Karpas-422 (cell line): ENCODE measurements around the gene LUZP2. TPM values are rescaled to one million over a fixed set of nuclear protein-coding genes. Genes with fewer than 3 reads are reported as not detected.
"Not testable (repeated sequence)": the region's sequence is repeated elsewhere in the genome, so short reads cannot be mapped to it uniquely, and the experiment has no call there.

ENCODE experiments used
- DNase-seq: peaks from one replicate; pipeline ENCODE4 v3.0.0-alpha.2; 2015
- H2AFZ ChIP-seq: fragments of 200-600 bp; sonication (generic); 2 replicates; pipeline ENCODE4 v1.6.1; 2014; ENCODE audit warnings: antibody characterized with exemption, low read length, mixed read lengths
- H3K27ac ChIP-seq: fragments of 200-600 bp; sonication (generic); 2 replicates; pipeline ENCODE4 v1.5.1; 2014; ENCODE audit warnings: mild to moderate bottlenecking, low read length, moderate library complexity
- H3K27me3 ChIP-seq: fragments of 200-600 bp; sonication (generic); 2 replicates; pipeline ENCODE4 v1.6.1; 2014; ENCODE audit warnings: low read length, mixed read lengths
- H3K36me3 ChIP-seq: fragments of 200-600 bp; sonication (generic); 2 replicates; pipeline ENCODE4 v1.6.1; 2014; ENCODE audit warnings: low read length, mixed read lengths; ENCODE audit not compliant: insufficient read depth
- H3K4me1 ChIP-seq: fragments of 200-600 bp; sonication (generic); 2 replicates; pipeline ENCODE4 v1.6.1; 2014; ENCODE audit warnings: mild to moderate bottlenecking, low read length, mixed read lengths
- H3K4me2 ChIP-seq: fragments of 200-600 bp; sonication (generic); 2 replicates; pipeline ENCODE4 v1.6.1; 2014; ENCODE audit warnings: low read length, low read depth, mild to moderate bottlenecking; ENCODE audit not compliant: poor library complexity, severe bottlenecking
- H3K4me3 ChIP-seq: fragments of 200-600 bp; sonication (generic); 2 replicates; pipeline ENCODE4 v1.5.1; 2014; ENCODE audit warnings: mild to moderate bottlenecking, antibody characterized with exemption, low read length, mixed read lengths
- H3K79me2 ChIP-seq: fragments of 200-600 bp; sonication (generic); 2 replicates; pipeline ENCODE4 v1.6.1; 2014; ENCODE audit warnings: mild to moderate bottlenecking, low read length, mixed read lengths
- H3K9ac ChIP-seq: fragments of 200-600 bp; sonication (generic); 2 replicates; pipeline ENCODE4 v1.6.0; 2014; ENCODE audit warnings: low read length
- H3K9me2 ChIP-seq: fragments of 200-600 bp; sonication (generic), shearing (Covaris generic); replicated peaks from 2 replicates; pipeline ENCODE4 v1.6.0; 2014; ENCODE audit warnings: mild to moderate bottlenecking, low read length, moderate library complexity; ENCODE audit not compliant: insufficient read depth
- H3K9me3 ChIP-seq: fragments of 300-700, 200-600 bp; sonication (generic); 2 replicates; pipeline ENCODE4 v1.6.1; 2014; ENCODE audit warnings: low read length, mixed read lengths
- H4K20me1 ChIP-seq: fragments of 200-600 bp; sonication (generic); 2 replicates; pipeline ENCODE4 v1.6.1; 2014; ENCODE audit warnings: mild to moderate bottlenecking, antibody characterized with exemption, low read length, low read depth; ENCODE audit not compliant: insufficient read depth
- total RNA-seq: library from RNA; depleted of rRNA; stranded (reverse); fragments of >200 nt; shearing (Covaris generic); gene quantifications from 2 replicates; pipeline ENCODE4 v1.2.3, GENCODE V29; 2014; ENCODE audit warnings: low replicate concordance

Gene LUZP2
- total RNA-seq, 1 experiment from 2014 or later = not detected

- H3K27me3 ChIP-seq = no peaks in the 10 kb centered on the region
- H3K4me2 ChIP-seq = no peak overlapping the region
- no peak overlapping the region for H2AFZ ChIP-seq
- H3K4me1 ChIP-seq = no peaks in the 10 kb centered on the region
- no peak for DNase-seq
- no peak overlapping the region for H3K9ac ChIP-seq
- no peaks in the 10 kb centered on the region for H4K20me1 ChIP-seq
- no peaks in the 10 kb centered on the region for H3K9me2 ChIP-seq
- no peak overlapping the region for H3K27ac ChIP-seq
- H3K9me3 ChIP-seq = no peaks in the 10 kb centered on the region; the same call in 1 of the 2 replicates
- no peaks in the 10 kb centered on the region for H3K36me3 ChIP-seq
- H3K4me3 ChIP-seq = no peak overlapping the region
- no peaks in the 10 kb centered on the region for H3K79me2 ChIP-seq
These were observed 388.8 kb downstream of the LUZP2 start for GRCh38 chr11:24885580-24886173.

- Histone ChIP-seq H3K9ac (no peak overlapping the region), H3K79me2 (no peaks in the 10 kb centered on the region), H3K4me1 (no peaks in the 10 kb centered on the region), H3K9me3 (no peaks in the 10 kb centered on the region; the same call in 1 of the 2 replicates), H3K27ac (no peak overlapping the region), H4K20me1 (no peaks in the 10 kb centered on the region), H3K9me2 (no peaks in the 10 kb centered on the region), H3K4me3 (no peak overlapping the region), H2AFZ (no peak overlapping the region), H3K36me3 (no peaks in the 10 kb centered on the region), H3K4me2 (no peak overlapping the region), H3K27me3 (no peaks in the 10 kb centered on the region)
- no peak for DNase-seq
These were observed 390.2 kb downstream of the LUZP2 start for GRCh38 chr11:24886880-24887619.

DNA sequence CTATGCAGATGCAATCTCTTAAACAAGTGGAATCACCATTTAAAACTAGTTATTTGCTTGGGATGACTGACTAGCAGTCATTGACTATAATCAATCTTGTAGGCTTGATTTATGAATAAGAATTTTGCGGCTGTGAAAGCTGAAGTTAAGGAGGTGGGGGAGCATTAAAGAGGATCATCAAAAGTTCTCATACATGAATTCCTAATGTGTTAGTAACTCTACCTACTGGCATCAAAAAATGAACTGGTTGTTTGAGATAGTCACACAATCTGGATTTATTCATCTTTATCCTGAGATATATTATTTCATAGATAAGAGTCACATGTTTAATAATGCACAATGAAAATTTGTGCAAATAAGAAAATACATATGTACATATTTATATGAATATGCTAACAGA is 393.6 kb downstream of the LUZP2 start:
- DNase-seq = no peak

GRCh38 chr11:24891845-24892492 is 395.1 kb downstream of the LUZP2 start:
- H3K4me2 ChIP-seq, H3K4me3 ChIP-seq, H4K20me1 ChIP-seq, H3K36me3 ChIP-seq, H3K4me1 ChIP-seq, H2AFZ ChIP-seq, DNase-seq, H3K9ac ChIP-seq, H3K9me2 ChIP-seq, H3K27ac ChIP-seq, H3K9me3 ChIP-seq, H3K27me3 ChIP-seq, H3K79me2 ChIP-seq: not testable (repeated sequence)

More for the DNA sequence above, 393.6 kb downstream of the LUZP2 start:
- H3K9me3 ChIP-seq = peaks cover under 1% of the 10 kb centered on the region
- no peaks in the 10 kb centered on the region for H3K27me3 ChIP-seq
- H3K36me3 ChIP-seq = no peaks in the 10 kb centered on the region
- H3K9ac ChIP-seq = no peak overlapping the region
- no peak overlapping the region for H3K27ac ChIP-seq
- no peaks in the 10 kb centered on the region for H3K79me2 ChIP-seq
- H3K9me2 ChIP-seq = no peaks in the 10 kb centered on the region
- no peaks in the 10 kb centered on the region for H3K4me1 ChIP-seq
- no peak overlapping the region for H3K4me3 ChIP-seq
- H3K4me2 ChIP-seq = no peak overlapping the region
- H4K20me1 ChIP-seq = no peaks in the 10 kb centered on the region
- no peak overlapping the region for H2AFZ ChIP-seq

DNA sequence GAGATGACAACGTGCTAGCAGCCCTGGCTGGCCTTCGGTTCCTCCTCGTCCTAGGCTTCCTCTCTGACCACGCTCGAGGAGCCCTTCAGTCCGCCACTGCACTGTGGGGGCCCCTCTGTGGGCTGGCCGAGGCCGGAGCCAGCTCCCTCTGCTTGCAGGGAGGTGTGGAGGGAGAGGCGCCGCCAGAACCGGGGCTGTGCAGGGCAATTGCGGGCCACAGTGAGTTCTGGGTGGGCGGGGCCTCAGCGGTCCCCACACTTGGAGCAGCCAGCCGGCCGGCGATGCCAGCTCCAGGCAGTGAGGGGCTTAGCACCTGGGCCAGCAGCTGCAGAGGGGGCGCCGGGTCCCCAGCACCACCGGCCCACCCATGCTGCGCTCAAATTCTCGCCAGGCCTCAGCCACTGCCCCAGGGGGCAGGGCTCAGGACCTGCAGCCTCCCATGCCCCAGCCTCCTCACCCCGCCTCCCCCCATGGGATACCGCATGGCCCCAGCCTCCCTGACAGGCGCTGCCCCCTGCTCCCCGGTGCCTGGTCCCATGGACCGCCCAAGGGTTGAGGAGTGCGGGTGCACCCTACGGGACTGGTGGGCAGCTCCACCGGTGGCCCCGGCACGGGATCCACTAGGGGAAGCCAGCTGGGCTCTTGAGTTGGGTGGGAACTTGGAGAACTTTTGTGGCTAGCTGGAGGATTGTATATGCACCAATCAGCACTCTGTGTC is 399.4 kb downstream of the LUZP2 start:
- Histone ChIP-seq H3K36me3 (no peaks in the 10 kb centered on the region), H2AFZ (no peak overlapping the region), H3K79me2 (no peaks in the 10 kb centered on the region), H3K27ac (no peak overlapping the region), H3K9me3 (peaks cover 6% of the 10 kb centered on the region; the same call in 1 of the 2 replicates), H3K9ac (no peak overlapping the region), H3K4me2 (no peak overlapping the region), H3K4me1 (no peaks in the 10 kb centered on the region), H3K4me3 (no peak overlapping the region), H4K20me1 (no peaks in the 10 kb centered on the region), H3K9me2 (no peaks in the 10 kb centered on the region), H3K27me3 (no peaks in the 10 kb centered on the region)
- no peak for DNase-seq

- Histone ChIP-seq H4K20me1 (no peaks in the 10 kb centered on the region), H2AFZ (no peak overlapping the region), H3K9ac (no peak overlapping the region)
These were observed 403.7 kb downstream of the LUZP2 start for GRCh38 chr11:24900514-24900913.

GRCh38 chr11:24900960-24901549 is 404.2 kb downstream of the LUZP2 start:
- Histone ChIP-seq H3K27me3 (no peaks in the 10 kb centered on the region), H3K4me1 (no peaks in the 10 kb centered on the region), H3K9ac (no peak overlapping the region), H3K4me3 (no peak overlapping the region), H3K4me2 (no peak overlapping the region), H3K27ac (no peak overlapping the region), H3K79me2 (no peaks in the 10 kb centered on the region), H3K9me3 (no peaks in the 10 kb centered on the region; the same call in 1 of the 2 replicates), H2AFZ (no peak overlapping the region), H3K36me3 (no peaks in the 10 kb centered on the region), H4K20me1 (no peaks in the 10 kb centered on the region), H3K9me2 (no peaks in the 10 kb centered on the region)
- DNase-seq = no peak

More at GRCh38 chr11:24900514-24900913, 403.7 kb downstream of the LUZP2 start:
- H3K4me2 ChIP-seq = no peak overlapping the region
- H3K27me3 ChIP-seq = no peaks in the 10 kb centered on the region
- H3K27ac ChIP-seq = no peak overlapping the region
- no peak overlapping the region for H3K4me3 ChIP-seq
- no peak for DNase-seq
- H3K79me2 ChIP-seq = no peaks in the 10 kb centered on the region
- H3K36me3 ChIP-seq = no peaks in the 10 kb centered on the region
- H3K9me3 ChIP-seq = peaks cover 4% of the 10 kb centered on the region; the same call in 1 of the 2 replicates
- no peaks in the 10 kb centered on the region for H3K4me1 ChIP-seq
- H3K9me2 ChIP-seq = no peaks in the 10 kb centered on the region
